GM19035 (cell line): ENCODE data around the gene AKR7A3.
"Not testable (repeated sequence)": the region's sequence is repeated elsewhere in the genome, so short reads cannot be mapped to it uniquely, and the experiment has no call there.

Source experiments
- ATAC-seq: cut with Tn5 transposase; IDR thresholded peaks from one replicate; pipeline ENCODE4 v1.9.1; 2021; ENCODE audit not compliant: unreplicated experiment

The AKR7A3 gene

DNA sequence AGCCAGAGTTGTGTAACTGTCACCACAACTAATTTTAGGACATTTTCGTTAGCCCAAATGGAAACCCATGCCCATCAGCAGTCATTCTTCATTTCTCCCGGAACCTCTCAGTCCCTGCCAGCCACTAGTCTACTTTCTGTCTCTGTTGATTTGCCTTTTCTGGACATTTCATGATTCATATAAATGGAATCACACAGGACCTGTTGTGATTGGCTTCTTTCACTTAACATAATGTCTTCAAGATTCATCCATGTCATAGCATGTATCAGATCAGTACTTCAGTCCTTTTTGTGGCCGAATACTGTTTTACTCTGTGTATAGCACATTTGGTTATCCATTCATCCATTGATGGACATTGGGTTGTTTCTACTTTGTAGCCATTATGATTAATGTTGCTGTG, 30.6 kb upstream of the AKR7A3 start:
- ATAC-seq, result no peak

DNA sequence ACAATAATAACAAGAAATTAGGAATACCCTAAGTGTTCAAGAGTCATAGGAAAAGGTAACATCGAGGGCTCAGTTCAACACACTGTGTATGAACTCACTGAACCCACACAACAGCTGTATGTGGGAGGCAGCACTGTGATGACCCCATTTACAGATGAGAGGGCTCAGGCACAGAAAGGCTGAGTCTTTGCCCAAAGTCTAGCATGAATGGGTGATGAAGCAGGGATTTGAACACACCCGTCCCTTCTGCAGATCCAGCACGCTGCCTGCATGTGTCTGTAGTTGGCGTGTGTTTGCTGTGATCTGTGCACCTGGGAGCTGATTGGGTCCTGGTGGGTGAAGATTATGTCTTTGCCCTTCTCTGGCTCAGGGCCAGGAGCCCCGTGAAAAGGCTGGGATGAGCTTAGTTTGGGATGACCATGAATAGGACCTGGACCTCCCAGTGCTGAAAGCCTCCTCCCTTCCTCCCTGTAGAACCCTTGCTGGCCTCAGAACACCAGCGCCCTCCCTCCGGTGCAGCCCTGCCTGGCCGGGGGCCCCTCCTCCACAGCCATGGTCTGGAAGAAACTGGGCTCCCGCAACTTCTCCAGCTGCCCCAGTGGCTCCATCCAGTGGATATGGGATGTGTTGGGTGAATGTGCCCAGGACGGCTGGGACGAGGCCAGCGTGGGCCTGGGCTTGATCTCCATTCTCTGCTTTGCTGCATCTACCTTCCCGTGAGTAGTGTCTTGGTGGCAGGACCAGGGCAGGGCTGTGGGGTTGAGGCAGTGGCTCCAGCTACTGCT, 28.7 kb upstream of the AKR7A3 start:
- ATAC-seq, result no peak

DNA sequence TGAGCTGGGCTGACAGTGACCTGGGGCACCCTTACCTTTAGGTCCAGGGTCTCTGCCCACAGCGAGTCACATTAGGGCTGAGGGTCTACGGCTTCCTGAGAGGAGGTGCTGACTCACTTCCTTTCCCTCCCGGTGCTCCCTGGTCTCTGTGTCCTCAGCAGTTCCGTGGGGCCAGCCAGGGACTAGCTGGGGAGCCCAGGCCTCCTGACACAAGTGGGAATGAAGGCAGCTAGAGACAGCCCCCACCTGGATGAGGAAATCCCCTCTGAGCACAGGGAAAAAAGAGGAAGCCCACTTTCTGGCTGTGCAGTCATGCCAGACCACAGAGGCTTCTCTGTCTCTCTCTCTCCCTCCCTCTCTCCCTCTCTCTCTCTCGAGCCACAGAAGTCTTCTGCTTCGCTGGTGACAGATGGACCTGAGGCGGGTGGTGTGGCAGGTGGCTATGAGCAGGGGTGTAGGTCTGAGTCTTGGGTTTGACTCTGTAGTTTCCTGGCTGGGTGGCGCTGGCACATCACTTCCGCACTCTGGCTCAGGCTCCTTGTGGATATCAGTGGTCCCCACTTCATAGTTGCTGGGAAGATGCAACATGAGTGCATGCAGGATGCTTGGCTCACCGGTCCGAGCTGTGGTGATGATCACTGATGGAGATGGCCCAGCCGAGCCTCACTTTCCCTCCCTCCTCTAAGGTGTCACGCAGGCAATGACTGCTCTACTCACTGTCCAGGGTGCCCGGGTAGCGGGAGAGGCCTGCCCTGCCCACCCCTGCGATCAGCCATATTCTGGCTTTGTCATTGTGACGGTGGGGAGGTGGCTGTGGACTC, 27.0 kb upstream of the AKR7A3 start:
- ATAC-seq, result no peak

DNA sequence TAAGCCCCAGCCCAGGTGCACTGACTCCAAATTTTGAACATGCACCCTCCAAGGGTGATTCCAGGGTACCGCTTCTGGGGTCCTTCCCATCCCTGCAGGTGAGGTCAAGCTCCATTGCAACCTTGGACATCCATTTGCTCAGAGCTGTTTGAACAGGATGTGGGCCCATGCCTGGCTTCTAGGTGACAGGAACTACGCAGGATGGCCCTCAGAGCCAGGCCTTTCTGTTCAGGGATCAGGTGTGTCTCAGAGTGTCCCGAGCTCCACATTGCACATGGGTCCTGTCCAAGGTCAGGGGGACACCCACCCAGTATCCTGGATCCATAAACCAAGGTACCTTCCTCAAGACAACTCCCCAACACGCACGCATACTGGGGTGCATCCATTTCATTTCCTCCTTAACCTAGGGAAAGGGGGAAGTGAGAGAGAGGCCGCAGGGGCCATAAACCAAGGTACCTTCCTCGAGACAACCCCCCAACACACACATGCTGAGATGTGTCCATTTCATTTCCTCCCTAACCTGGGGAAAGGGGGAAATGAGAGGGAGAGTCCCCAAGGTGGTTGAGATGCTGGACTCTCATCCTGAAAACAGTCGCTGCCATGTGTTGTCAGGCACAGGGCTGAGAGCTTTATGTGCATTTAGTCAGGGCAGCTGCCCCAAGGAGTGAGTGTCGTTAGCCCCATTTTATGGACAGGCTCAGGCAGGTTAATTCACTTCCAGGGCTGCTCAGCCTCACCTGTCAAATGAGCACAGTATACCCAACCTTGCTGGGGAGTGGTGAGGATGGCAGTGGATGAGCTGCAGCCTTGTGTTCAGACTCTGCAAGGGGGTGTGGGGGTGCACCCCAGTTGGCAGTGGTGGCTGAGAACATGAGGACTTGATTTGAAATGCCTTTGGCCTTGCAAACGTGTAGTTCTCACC, 25.7 kb upstream of the AKR7A3 start:
- ATAC-seq, result no peak

DNA sequence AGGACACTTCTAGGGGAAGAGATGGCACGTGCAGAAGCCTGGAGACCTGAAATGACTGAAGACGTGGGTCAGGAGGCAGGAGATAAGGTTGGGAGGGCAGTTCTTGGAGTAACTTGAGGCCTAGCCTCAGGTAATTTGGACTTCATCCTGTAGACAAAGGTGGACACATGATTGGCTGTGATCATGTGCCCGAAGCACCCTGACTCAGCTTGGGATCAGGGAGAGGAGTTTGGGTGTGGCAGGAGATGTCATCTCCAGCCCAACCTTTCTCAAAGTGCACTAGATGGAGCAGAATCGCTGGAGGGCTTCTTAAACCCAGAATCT, 25.0 kb upstream of the AKR7A3 start:
- ATAC-seq, result no peak

DNA sequence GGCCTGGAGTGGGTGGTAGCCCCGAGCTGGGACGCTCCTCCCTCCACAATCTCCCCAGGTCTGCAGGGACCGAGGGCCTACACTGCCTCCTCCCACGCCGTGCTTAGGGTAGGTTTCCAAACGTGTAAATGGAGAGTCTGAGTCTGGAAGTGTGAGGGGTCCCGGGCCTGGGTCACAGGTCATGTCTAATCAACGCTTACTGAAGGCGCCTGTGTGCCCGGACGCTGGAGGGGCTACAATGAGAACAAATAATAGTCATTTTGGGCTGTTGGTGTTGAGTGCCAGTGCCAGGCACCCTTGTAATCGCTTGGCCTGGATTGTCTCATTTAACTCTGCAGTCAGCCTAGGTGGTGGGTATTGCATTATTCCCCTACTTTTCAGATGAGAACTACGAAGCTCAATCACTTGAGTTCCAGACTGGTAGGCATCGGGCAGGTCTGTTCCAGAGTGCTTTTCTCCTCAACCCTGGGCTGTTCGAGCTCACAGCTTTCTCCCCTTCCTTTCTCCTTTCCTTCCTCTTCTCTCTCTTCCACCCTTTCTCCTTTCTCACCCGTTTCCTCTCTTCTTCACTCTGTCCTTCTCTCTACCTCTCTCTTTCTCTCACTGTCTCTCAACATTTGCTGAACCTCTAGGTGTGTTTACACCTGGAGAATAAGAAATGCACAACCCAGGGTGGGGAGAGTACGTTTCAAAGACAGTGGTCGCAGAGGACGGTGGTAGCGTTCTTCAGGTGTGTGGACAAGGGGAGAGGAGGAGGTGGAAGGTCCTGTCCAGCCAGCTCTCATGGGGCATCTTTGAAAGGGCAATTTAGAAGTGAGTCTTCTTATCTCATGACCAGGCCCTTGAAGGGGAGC, 24.4 kb upstream of the AKR7A3 start:
- peak; percentile 22 for ATAC-seq

DNA sequence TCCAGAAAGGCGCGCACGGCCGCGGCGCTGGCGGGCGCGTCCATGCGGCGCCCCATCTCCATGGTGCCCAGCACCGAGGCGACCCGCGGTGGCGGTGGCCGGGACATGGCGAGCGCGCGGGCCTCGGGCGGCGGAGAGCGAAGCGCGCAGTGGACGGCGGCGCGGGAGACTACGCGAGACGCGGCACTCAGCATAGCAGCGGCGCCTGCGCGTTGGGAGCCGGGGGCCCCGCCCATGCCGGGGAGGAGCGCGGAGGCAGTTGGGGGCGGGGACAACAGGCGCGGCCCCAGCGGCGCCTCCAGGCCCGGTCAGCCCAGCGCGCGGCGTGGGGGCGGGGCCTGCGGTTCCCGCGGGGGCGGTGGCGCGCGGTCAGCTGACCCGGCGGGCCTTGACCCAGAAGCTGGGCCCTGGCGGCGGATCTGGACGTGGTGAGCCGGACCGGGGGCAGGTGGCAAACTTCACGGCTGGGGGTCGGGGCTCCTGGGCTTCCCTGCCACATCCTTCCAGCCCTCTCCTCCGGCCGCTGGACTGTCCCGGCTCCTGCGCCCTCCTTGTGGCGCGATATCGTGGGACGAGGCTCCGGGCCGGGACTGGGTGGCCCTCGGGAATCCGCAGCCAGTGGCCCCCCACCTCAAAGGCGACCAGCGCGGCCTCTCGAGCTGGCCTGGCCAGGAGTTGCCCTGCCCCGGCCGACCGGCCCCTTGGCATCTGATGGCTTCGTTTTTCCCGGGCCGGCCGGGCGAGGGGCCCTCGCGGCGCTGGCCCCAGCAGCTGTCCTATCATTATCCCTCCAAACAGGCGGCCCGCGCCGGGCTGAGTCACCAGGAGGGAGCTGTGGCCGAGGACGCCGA, 23.6 kb upstream of the AKR7A3 start, which contains the start of the genes AKR7A2 and SLC66A1:
AKR7A2 (minus strand) TSS at position 214 of the 851 bp plus-strand sequence; CDS start at position 194, 20 bp downstream.
SLC66A1 (plus strand) TSS at position 396 of the 851 bp plus-strand sequence. CDS start 5,352 bp downstream, outside the sequence.
- ATAC-seq, result peak; percentile 82

DNA sequence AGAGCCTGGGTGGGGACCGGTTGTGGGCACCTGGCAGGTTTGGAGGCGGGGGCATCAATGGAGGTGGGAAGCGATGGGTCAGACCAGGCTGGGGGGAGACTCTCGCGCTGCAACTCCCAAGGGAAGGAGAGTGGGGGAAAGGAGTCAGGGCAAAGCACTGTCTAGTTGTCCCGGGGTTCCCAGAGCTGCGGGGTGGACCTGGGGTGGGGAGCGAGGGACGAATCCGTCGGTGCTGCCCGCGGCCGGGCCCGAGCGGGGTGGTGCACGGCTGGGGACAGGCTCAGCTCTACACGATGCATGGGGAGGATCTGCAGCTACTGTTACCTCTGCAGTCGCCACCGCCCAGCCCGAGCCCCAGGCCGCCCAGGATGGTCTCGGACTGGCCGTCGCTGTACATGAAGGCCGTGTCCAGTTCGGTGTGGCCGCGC, 22.9 kb upstream of the AKR7A3 start:
- ATAC-seq, result no peak

DNA sequence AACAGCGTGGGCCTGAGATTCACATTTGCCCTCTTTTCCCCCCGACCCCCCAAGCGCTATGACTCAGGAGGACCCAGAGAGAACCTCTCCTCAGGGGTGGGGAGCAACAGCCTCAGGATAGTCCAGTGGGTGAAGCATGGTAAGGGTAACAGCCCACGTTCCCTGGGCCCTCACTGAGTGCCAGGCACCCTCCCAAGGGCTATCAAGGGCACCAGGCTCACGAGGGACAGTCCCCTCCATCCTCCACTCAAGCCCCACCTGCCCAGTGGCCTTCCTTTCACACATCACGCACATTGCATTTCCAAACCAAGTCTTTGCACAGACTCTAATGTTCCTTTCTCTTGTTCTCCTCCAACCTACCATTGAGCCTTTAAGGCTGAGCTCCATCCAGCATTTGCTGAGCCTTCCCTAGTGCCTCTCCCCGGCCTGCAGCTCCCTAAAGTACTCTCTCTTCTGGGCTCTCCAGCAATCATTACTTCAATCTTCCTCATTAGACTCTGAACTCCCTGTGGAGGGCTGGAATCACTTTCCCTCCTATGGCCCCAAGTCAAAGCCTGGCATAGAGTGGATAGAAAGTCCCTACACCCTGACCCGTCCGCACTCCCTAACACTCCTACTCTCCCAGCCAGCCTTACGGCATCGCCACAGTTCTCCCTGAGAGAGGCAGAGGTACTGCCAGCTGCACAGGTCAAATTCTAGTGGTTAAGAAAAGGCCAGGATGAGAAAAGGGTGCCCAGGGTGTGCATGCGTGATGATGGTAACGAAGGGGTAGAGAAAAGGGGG, 22.3 kb upstream of the AKR7A3 start:
- no peak for ATAC-seq

DNA sequence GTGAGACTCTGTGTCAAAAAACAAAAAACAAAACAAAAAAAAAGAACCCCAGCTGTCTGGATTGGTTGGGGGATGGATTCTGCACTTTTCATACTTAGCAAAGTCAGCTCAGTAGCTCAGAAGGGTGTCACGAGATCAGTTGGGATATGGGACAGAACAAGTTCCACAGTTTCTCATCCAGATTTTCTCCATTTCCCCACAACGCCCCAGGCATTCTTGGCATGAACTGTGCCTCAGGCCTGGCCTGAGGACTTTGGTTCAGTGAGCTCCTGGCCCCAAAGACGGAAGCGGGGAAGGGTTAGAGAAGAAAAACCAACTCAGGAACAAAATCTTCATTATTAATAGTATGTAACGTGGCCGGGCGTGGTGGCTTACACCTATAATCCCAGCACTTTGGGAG, 21.5 kb upstream of the AKR7A3 start:
- no peak for ATAC-seq

DNA sequence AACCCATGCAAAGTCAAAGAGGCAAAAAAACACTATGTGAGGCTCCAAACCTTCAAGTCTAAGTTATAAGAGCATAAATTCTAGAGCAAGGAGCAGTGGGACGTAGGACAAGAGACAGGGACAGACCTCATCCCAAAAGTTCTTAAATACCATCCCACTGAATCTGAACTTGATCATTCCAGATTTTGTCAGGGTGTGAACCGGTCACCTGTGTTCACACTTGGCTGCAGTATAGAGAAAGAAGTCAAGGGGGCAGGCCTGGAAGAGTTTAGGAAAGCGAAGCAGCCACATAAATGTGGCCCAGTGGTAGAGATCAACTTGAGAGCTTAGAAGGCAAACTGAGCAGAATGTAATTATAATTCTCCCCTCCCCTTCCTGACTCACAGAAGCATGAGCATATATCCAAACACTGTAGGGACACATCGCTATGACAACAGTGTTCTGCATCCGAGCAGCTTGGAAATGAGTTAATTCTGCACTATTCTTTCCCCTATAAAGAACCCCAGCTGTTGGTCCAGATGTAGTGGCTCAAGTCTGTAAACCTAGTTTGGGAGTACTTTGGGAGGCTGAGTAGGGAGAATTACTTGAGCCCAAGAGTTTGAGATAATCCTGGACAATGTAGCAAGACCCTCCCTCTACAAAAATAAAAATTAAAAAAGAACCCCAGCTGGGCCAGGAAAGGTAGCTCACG, 20.7 kb upstream of the AKR7A3 start:
- ATAC-seq, result no peak

DNA sequence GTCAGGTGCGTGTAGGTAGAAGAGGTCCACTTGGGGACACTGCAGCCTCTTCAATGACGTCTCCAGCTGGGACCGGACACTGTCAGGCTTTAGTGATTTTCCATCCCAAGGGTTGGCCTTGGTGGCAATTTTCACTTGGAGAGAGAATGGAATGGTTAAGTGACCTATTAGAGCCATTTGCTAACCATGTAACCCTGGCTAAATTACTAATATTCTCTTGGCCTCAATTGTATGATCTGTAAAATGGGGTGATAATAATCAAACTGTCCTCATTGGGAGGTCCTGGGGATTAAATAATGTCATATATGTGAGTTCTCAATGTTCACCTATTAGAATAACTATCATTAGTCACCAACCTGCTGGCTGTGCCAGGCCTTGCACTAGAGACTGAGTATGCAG, 19.9 kb upstream of the AKR7A3 start:
- no peak for ATAC-seq

DNA sequence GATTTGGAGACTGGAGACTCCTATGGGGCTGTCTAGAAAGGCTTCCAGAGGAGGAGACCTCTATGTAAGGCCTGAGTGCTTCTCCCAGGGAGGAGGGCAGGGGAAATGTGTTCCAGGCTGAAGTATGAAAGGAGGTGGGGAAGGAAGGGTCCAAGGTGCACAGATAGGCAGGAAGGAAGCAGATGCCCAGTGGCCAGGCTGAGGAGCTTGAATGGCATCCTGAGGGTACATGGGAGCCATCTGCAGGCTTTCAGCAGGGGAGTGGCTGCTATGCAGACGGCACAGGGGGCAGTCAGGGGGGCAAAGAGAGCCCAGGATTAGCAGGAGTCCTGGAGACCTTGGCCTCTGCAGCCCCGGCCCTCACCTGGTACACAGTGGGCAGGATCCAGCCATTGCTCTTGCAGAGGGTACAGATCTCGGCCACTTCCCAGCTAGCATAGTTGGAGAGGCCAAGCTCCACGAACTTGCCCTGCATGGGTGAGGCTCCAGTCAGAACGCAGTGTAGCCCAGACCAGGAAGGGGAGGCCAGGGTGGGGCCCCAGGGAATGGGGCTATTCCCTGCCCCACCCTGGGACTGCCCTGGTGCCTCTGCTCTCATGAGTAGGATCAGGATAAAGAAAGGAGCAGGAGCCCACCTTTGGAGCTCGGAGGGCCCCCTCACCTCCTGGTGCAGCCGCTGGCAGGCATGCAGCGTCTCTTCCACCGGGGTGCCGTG, 19.4 kb upstream of the AKR7A3 start:
- no peak for ATAC-seq

DNA sequence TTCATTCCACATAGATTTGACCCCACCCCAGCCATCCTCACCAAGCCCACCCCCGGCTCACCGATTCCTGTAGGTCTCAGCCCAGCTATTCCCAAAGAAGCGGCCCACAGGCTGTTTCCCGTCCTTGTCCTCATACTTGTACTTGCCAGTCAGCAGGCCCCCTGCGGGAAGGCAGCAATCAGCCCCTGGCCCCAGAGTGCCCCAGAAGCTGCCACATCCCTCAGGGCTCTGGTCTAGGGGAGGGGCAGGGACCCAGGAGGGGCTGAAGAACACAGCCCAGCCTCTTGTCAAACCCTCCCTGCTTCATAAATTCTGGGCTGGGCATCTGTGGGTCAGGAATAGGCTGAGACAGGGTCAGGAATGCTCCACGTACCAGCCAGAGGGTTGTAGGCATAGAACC, 18.4 kb upstream of the AKR7A3 start:
- ATAC-seq, result no peak

DNA sequence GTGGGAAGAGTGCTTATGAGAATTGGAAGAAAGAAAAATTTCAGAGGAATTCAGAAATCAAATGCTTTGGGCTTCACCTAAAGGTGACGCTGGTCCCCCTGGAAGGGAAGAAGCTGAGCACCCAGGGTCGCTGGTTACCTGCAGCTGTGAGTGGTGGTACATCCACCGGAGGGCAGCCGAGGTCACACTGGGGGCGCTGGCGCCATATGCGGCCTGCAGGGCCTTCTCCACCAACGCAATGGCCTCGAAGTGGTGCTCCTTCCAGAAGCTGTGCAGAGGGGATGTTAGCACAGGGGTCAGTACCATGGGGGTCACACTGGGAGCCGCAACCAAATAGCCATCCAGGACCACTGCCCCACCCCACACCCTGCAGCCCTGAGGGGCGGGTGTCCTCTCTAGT, 17.3 kb upstream of the AKR7A3 start:
- ATAC-seq, result no peak

DNA sequence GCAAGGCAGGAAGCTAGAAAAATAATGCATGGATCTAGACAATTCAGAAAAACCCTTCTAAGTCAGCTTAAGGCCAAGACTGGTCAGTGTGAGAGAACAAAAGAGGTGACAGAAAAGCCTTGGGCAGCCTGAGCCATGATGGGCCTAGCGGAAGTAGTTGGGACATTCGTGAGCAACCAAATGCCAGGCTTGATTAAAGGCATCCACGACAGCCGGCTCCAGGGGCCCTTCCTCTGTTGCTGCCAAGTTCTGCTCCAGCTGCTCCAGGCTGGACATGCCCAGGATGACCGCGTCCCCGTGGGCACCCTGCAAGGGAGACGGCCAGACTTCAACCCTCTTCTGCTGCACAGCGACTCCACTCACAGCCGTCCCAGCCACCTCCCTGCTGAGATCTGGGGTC, 15.5 kb upstream of the AKR7A3 start:
- not testable (repeated sequence) for ATAC-seq

DNA sequence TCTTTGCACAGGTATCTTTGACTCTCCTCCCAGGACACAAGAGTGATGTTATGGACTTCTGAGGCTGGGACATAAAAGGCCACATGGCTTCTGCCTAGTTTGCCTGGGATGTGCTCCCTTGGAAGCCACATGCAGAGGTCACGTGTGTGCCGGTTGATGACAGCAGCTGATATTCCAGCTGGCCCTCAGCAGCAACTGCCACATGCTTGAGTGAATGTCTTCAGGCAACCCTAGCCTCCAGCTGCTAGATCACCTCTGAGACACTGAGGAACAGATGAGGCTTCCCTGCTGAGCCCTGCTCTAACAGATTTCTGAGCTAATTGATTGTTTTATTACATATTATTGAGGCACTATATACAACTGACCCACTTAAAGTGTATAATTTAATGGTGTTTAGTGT, 11.6 kb upstream of the AKR7A3 start:
- no peak for ATAC-seq
